ENCODE measurements around the gene RTN3.
"Not testable (repeated sequence)": the region's sequence is repeated elsewhere in the genome, so short reads cannot be mapped to it uniquely, and the experiment has no call there.

Gene RTN3

GRCh38 chr11:63682066-63683021 is 1.0 kb downstream of the RTN3 start:
- no peak for DNase-seq

- DNase-seq: no peak
These were observed 2.1 kb downstream of the RTN3 start for GRCh38 chr11:63683133-63683991.

GRCh38 chr11:63685158-63685721 is 3.9 kb downstream of the RTN3 start:
- not testable (repeated sequence) for DNase-seq

GRCh38 chr11:63686926-63687325 is 5.6 kb downstream of the RTN3 start:
- no peak for DNase-seq

GRCh38 chr11:63687845-63688244 is 6.5 kb downstream of the RTN3 start:
- no peak for DNase-seq

- DNase-seq: no peak
These were observed 13.3 kb downstream of the RTN3 start for GRCh38 chr11:63694596-63694995.

- DNase-seq: no peak
These were observed 17.9 kb downstream of the RTN3 start for GRCh38 chr11:63698976-63699733.

GRCh38 chr11:63699896-63700295 is 18.6 kb downstream of the RTN3 start:
- DNase-seq: no peak

- no peak for DNase-seq
These were observed 24.2 kb downstream of the RTN3 start for GRCh38 chr11:63705526-63705925.

GRCh38 chr11:63708764-63709163 is 27.5 kb downstream of the RTN3 start:
- no peak for DNase-seq

GRCh38 chr11:63709336-63709884 is 28.1 kb downstream of the RTN3 start:
- no peak for DNase-seq

GRCh38 chr11:63710476-63711217 is 29.3 kb downstream of the RTN3 start:
- DNase-seq: no peak

GRCh38 chr11:63711838-63712237 is 30.5 kb downstream of the RTN3 start:
- DNase-seq: no peak

- DNase-seq: no peak
These were observed 32.5 kb downstream of the RTN3 start for GRCh38 chr11:63713766-63714165.

- no peak for DNase-seq
These were observed 34.7 kb downstream of the RTN3 start for GRCh38 chr11:63716046-63716445.

- no peak for DNase-seq
These were observed 37.7 kb downstream of the RTN3 start for GRCh38 chr11:63719001-63719400.

- DNase-seq: no peak
These were observed 38.7 kb downstream of the RTN3 start for GRCh38 chr11:63719987-63720386.

- DNase-seq: no peak
These were observed 39.3 kb downstream of the RTN3 start for GRCh38 chr11:63720611-63721010.

- DNase-seq: no peak
These were observed 48.0 kb downstream of the RTN3 start for GRCh38 chr11:63729326-63729725.

- no peak for DNase-seq
These were observed 55.6 kb downstream of the RTN3 start for GRCh38 chr11:63736864-63737263.

GRCh38 chr11:63737718-63738117 is 56.4 kb downstream of the RTN3 start:
- no peak for DNase-seq

All from activated CD4-positive, alpha-beta T cell treated with anti-CD3 and anti-CD28 coated beads, Interleukin-2, amount 50 U/mL, for 1 hour (primary cell).